Endothelial cell of hepatic sinusoid (primary cell): Measurements from ENCODE around the gene SYNJ1.
"Not testable (repeated sequence)": the region's sequence is repeated elsewhere in the genome, so short reads cannot be mapped to it uniquely, and the experiment has no call there.

Source experiments
- in situ Hi-C: cut with HindIII; loops from 2 replicates; pipeline ENCODE4 v1.10.0; 2017; ENCODE audit warnings: low sequenced_read_pairs

The SYNJ1 gene

GRCh38 chr21:32727687-32728455 lies at the start of gene SYNJ1:
TSS of gene SYNJ1 (minus strand) at chr21:32728013. CDS start at chr21:32726895, 1,118 bp downstream.
- in situ Hi-C loops, result no loop called here

- in situ Hi-C loops, result no loop called here
These were observed 49.5 kb upstream of the SYNJ1 start for GRCh38 chr21:32777269-32777668.

GRCh38 chr21:32776743-32777142 lies 48.9 kb upstream of the SYNJ1 start:
- in situ Hi-C loops, result no loop called here

GRCh38 chr21:32773048-32773344 lies 45.2 kb upstream of the SYNJ1 start:
- in situ Hi-C loops, result not testable (repeated sequence)

- in situ Hi-C loops, result no loop called here
These were observed 44.7 kb upstream of the SYNJ1 start for GRCh38 chr21:32772281-32773047.

GRCh38 chr21:32770871-32771523 lies 43.2 kb upstream of the SYNJ1 start:
- in situ Hi-C loops, result no loop called here

- in situ Hi-C loops, result no loop called here
These were observed 40.7 kb upstream of the SYNJ1 start for GRCh38 chr21:32768530-32768929.

- in situ Hi-C loops, result no loop called here
These were observed 37.2 kb upstream of the SYNJ1 start for GRCh38 chr21:32765058-32765457.

GRCh38 chr21:32764186-32764585 lies 36.4 kb upstream of the SYNJ1 start:
- in situ Hi-C loops, result no loop called here

- in situ Hi-C loops, result no loop called here
These were observed 30.0 kb upstream of the SYNJ1 start for GRCh38 chr21:32757804-32758203.

GRCh38 chr21:32756096-32756495 lies 28.3 kb upstream of the SYNJ1 start:
- in situ Hi-C loops, result no loop called here

- in situ Hi-C loops, result no loop called here
These were observed 26.2 kb upstream of the SYNJ1 start for GRCh38 chr21:32753818-32754585.

GRCh38 chr21:32750405-32750804 lies 22.6 kb upstream of the SYNJ1 start:
- in situ Hi-C loops, result no loop called here

GRCh38 chr21:32749662-32750061 lies 21.8 kb upstream of the SYNJ1 start:
- in situ Hi-C loops, result no loop called here

- in situ Hi-C loops, result no loop called here
These were observed 20.7 kb upstream of the SYNJ1 start for GRCh38 chr21:32748529-32748928.

GRCh38 chr21:32747396-32747795 lies 19.6 kb upstream of the SYNJ1 start:
- in situ Hi-C loops, result no loop called here

- in situ Hi-C loops, result not testable (repeated sequence)
These were observed 18.9 kb upstream of the SYNJ1 start for GRCh38 chr21:32746711-32747110.

- in situ Hi-C loops, result no loop called here
These were observed 14.6 kb upstream of the SYNJ1 start for GRCh38 chr21:32742396-32742795.

- in situ Hi-C loops, result no loop called here
These were observed 13.5 kb upstream of the SYNJ1 start for GRCh38 chr21:32741336-32741735.

GRCh38 chr21:32739946-32740345 lies 12.1 kb upstream of the SYNJ1 start:
- in situ Hi-C loops, result no loop called here

- in situ Hi-C loops, result not testable (repeated sequence)
These were observed 8.3 kb upstream of the SYNJ1 start for GRCh38 chr21:32736083-32736482.
